Measurements from ENCODE around the gene GULP1. TPM values are rescaled to one million over a fixed set of nuclear protein-coding genes. Genes with fewer than 3 reads are reported as not detected.

GULP1 gene
- total RNA-seq, 4 donors from 2014 or later, result 13.4 to 20.0 (median 17.3) TPM

GRCh38 chr2:188345020-188345419 lies 53.3 kb downstream of the GULP1 start:
- no peak for DNase-seq (ENCODE audit: low spot score in 2 of 2)
- TF ChIP-seq POLR2A (IDR thresholded peaks at IDR 0.05) (no peak), CTCF (IDR thresholded peaks at IDR 0.05) (no peak)
- intact Hi-C loops (cut with DNase I; ENCODE audit: low total_unique reads), result no loop called here
- WGBS, 2 donors, result 81 to 82% methylated on average over 3 of the region's 3 CpGs
- no peak overlapping the region for H3K4me3 ChIP-seq (ENCODE audit: low read depth, poor library complexity, severe bottlenecking)

- H3K4me3 ChIP-seq (ENCODE audit: low read depth, poor library complexity, severe bottlenecking), result no peak overlapping the region
- TF ChIP-seq POLR2A (IDR thresholded peaks at IDR 0.05), result no peak
- TF ChIP-seq CTCF (IDR thresholded peaks at IDR 0.05), result no peak
- intact Hi-C loops (cut with DNase I; ENCODE audit: low total_unique reads), result no loop called here
- DNase-seq (ENCODE audit: low spot score in 2 of 2), result no peak
Observed at GRCh38 chr2:188345426-188345825, 53.8 kb downstream of the GULP1 start.

- intact Hi-C loops (cut with DNase I; ENCODE audit: low total_unique reads), result no loop called here
- 66% methylated on average over 3 of the region's 3 CpGs for WGBS, 2 donors
- TF ChIP-seq POLR2A (IDR thresholded peaks at IDR 0.05), result no peak
- no peak for TF ChIP-seq CTCF (IDR thresholded peaks at IDR 0.05)
- no peak for DNase-seq (ENCODE audit: low spot score in 2 of 2)
- no peak overlapping the region for H3K4me3 ChIP-seq (ENCODE audit: low read depth, poor library complexity, severe bottlenecking)
Observed at GRCh38 chr2:188345831-188346458, 54.3 kb downstream of the GULP1 start.

GRCh38 chr2:188349019-188349418 lies 57.3 kb downstream of the GULP1 start:
- 89% methylated on average over 1 of the region's 1 CpG for WGBS, 2 donors
- TF ChIP-seq POLR2A (IDR thresholded peaks at IDR 0.05), result no peak
- no peak for TF ChIP-seq CTCF (IDR thresholded peaks at IDR 0.05)
- intact Hi-C loops (cut with DNase I; ENCODE audit: low total_unique reads), result no loop called here
- no peak for DNase-seq (ENCODE audit: low spot score in 2 of 2)
- H3K4me3 ChIP-seq (ENCODE audit: low read depth, poor library complexity, severe bottlenecking), result no peak overlapping the region

GRCh38 chr2:188353282-188353681 lies 61.6 kb downstream of the GULP1 start:
- WGBS, 2 donors, result 81 to 90% methylated on average over 5 of the region's 5 CpGs
- no peak overlapping the region for H3K4me3 ChIP-seq (ENCODE audit: low read depth, poor library complexity, severe bottlenecking)
- TF ChIP-seq POLR2A (IDR thresholded peaks at IDR 0.05) (no peak), CTCF (IDR thresholded peaks at IDR 0.05) (no peak)
- DNase-seq (ENCODE audit: low spot score in 2 of 2), result no peak
- intact Hi-C loops (cut with DNase I; ENCODE audit: low total_unique reads), result no loop called here
